ENCODE measurements around the gene SLC1A4. TPM values are rescaled to one million over a fixed set of nuclear protein-coding genes. Genes with fewer than 3 reads are reported as not detected.
"Not testable (repeated sequence)": the region's sequence is repeated elsewhere in the genome, so short reads cannot be mapped to it uniquely, and the experiment has no call there.

Gene SLC1A4
- total and polyA plus RNA-seq, 8 donors = 10.9 to 72.7 (median 23.1) TPM

- 65 to 84% methylated on average over 1 of the region's 1 CpG for WGBS, 2 donors
- no peak overlapping the region for H3K4me3 ChIP-seq
- ATAC-seq = no peak
- no peak for FAIRE-seq
- no peaks in the 10 kb centered on the region for H3K9me3 ChIP-seq
- H3K27ac ChIP-seq = no peak overlapping the region
- intact Hi-C loops (cut with DNase I) = no loop called here
- H3K27me3 ChIP-seq = no peaks in the 10 kb centered on the region
- no peak for DNase-seq
- peaks cover 0 to 35% (median 7%) of the 10 kb centered on the region in 3 donors for H3K36me3 ChIP-seq
- H3K4me1 ChIP-seq = no peaks in the 10 kb centered on the region
- TF ChIP-seq CTCF (IDR thresholded peaks at IDR 0.05) = no peak
These were observed 29.8 kb downstream of the SLC1A4 start for GRCh38 chr2:65019010-65019409.

- DNase-seq (no peak), FAIRE-seq (no peak), ATAC-seq (no peak)
- no peak overlapping the region for H3K4me3 ChIP-seq
- H3K27me3 ChIP-seq = no peaks in the 10 kb centered on the region
- 95 to 96% methylated on average over 8 of the region's 8 CpGs for WGBS, 2 donors
- intact Hi-C loops (cut with DNase I) = no loop called here
- H3K27ac ChIP-seq = no peak overlapping the region
- no peak for TF ChIP-seq CTCF (IDR thresholded peaks at IDR 0.05)
- H3K36me3 ChIP-seq = peaks cover 0 to 35% (median 7%) of the 10 kb centered on the region in 3 donors
- H3K9me3 ChIP-seq = no peaks in the 10 kb centered on the region
- no peaks in the 10 kb centered on the region for H3K4me1 ChIP-seq
These were observed 30.5 kb downstream of the SLC1A4 start for GRCh38 chr2:65019675-65020195.

GRCh38 chr2:65020251-65020650, 31.1 kb downstream of the SLC1A4 start:
- H3K9me3 ChIP-seq; intact Hi-C loops (cut with DNase I); H3K4me1 ChIP-seq; H3K27me3 ChIP-seq; ATAC-seq; FAIRE-seq; DNase-seq; H3K27ac ChIP-seq; H3K4me3 ChIP-seq: not testable (repeated sequence)
- WGBS, 2 donors = 90 to 92% methylated on average over 1 of the region's 1 CpG
- H3K36me3 ChIP-seq = peaks cover 0 to 35% (median 7%) of the 10 kb centered on the region in 3 donors

GRCh38 chr2:65020943-65021528, 31.8 kb downstream of the SLC1A4 start:
- DNase-seq = peak in 1 of 6 donors; percentile 40
- no peaks in the 10 kb centered on the region for H3K4me1 ChIP-seq
- no peak overlapping the region for H3K4me3 ChIP-seq
- no peaks in the 10 kb centered on the region for H3K27me3 ChIP-seq
- WGBS, 2 donors = 78 to 79% methylated on average over 11 of the region's 11 CpGs
- peaks cover 0 to 35% (median 7%) of the 10 kb centered on the region in 3 donors for H3K36me3 ChIP-seq
- no peak overlapping the region for H3K27ac ChIP-seq
- TF ChIP-seq CTCF (IDR thresholded peaks at IDR 0.05) = no peak
- H3K9me3 ChIP-seq = no peaks in the 10 kb centered on the region
- no peak for ATAC-seq
- FAIRE-seq = no peak
- intact Hi-C loops (cut with DNase I) = no loop called here

GRCh38 chr2:65021709-65022108, 32.5 kb downstream of the SLC1A4 start:
- intact Hi-C loops (cut with DNase I) = no loop called here
- ATAC-seq = no peak

More at GRCh38 chr2:65021709-65022108, 32.5 kb downstream of the SLC1A4 start:
- no peaks in the 10 kb centered on the region for H3K27me3 ChIP-seq
- H3K4me1 ChIP-seq = no peaks in the 10 kb centered on the region
- FAIRE-seq (no peak), DNase-seq (no peak)
- no peak for TF ChIP-seq CTCF (IDR thresholded peaks at IDR 0.05)
- H3K27ac ChIP-seq = no peak overlapping the region
- no peak overlapping the region for H3K4me3 ChIP-seq
- WGBS, 2 donors = 71 to 76% methylated on average over 4 of the region's 4 CpGs
- H3K9me3 ChIP-seq = no peaks in the 10 kb centered on the region
- H3K36me3 ChIP-seq = peaks cover 0 to 31% (median 7%) of the 10 kb centered on the region in 3 donors

All from pancreas (tissue), 10 donors.